ENCODE data around the gene TAGLN3.

DNA sequence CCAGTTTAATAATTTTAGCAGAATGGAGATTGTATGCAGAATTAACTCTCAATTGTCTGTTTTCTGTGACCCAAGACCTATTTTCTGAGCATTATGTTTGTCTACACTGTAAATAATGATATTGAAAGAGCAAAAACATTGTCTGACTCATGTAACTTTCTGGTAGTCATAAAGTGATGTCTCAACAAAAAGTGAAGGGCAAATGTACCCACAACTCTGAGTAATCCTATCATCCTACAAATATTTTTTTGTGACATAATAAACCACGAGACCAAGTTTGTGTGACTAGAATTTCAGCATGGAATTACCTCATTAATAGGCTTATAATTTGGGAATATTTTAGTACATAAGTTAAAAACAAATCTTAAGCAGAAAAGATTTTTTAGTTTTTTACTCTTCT is 35.3 kb upstream of the TAGLN3 start:
- TF ChIP-seq, protein P1, sequence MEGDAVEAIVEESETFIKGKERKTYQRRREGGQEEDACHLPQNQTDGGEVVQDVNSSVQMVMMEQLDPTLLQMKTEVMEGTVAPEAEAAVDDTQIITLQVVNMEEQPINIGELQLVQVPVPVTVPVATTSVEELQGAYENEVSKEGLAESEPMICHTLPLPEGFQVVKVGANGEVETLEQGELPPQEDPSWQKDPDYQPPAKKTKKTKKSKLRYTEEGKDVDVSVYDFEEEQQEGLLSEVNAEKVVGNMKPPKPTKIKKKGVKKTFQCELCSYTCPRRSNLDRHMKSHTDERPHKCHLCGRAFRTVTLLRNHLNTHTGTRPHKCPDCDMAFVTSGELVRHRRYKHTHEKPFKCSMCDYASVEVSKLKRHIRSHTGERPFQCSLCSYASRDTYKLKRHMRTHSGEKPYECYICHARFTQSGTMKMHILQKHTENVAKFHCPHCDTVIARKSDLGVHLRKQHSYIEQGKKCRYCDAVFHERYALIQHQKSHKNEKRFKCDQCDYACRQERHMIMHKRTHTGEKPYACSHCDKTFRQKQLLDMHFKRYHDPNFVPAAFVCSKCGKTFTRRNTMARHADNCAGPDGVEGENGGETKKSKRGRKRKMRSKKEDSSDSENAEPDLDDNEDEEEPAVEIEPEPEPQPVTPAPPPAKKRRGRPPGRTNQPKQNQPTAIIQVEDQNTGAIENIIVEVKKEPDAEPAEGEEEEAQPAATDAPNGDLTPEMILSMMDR (IDR thresholded peaks at IDR 0.05), result no peak
- TF ChIP-seq SIN3A (IDR thresholded peaks at IDR 0.05; ENCODE audit: borderline replicate concordance, insufficient read depth, low read depth, low read length) (no peak), POLR2AphosphoS5 (IDR thresholded peaks at IDR 0.05; ENCODE audit: low read depth, low read length) (no peak), REST (IDR thresholded peaks at IDR 0.05; ENCODE audit: insufficient read depth in 1 of 2, low read depth in 2 of 2, low read length in 1 of 2) (no peak)
